ENCODE measurements around the gene PBLD. TPM values are rescaled to one million over a fixed set of nuclear protein-coding genes. Genes with fewer than 3 reads are reported as not detected.

PBLD gene
- polyA plus RNA-seq, 3 donors, result 1.5 to 3.4 (median 2.5) TPM

DNA sequence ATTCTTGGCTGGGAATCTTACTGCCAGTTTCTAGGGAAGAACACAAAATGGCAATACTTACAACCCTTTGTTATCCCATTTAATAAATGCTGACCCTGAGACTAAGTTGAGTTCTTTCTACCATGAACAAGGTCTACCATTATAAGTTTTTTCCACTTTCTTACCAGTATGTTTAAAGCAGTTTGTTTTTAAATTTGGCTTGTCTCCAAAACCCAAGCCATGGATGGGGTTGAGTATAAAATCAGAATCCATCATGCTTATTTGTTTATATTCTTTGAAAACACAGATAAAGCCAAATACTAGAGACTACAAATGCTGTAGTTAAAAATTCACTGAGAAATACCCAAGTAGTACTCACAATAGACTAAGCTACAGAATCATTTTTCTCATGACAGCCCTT is 42.0 kb downstream of the PBLD start:
- H3K4me1 ChIP-seq (ENCODE audit: control insufficient read depth in 1 of 2, insufficient read depth in 2 of 2, low read length in 2 of 2), result no peaks in the 10 kb centered on the region
- no peak overlapping the region for H3K27ac ChIP-seq (ENCODE audit: low read depth in 1 of 2, low read length in 2 of 2)
- no peaks in the 10 kb centered on the region for H3K9me3 Mint-ChIP-seq
- no peaks in the 10 kb centered on the region for H3K36me3 ChIP-seq (replicated peaks in 1 of 2; ENCODE audit: control insufficient read depth in 1 of 2, insufficient read depth in 2 of 2, low read length in 2 of 2)
- no peaks in the 10 kb centered on the region for H3K27me3 ChIP-seq (ENCODE audit: control insufficient read depth in 2 of 2, insufficient read depth in 2 of 2, low read length in 2 of 2)
- no peak overlapping the region for H3K4me3 Mint-ChIP-seq
- intact Hi-C loops (cut with micrococcal nuclease), result no loop called here
- H3K9me3 ChIP-seq (replicated peaks in 1 of 2; ENCODE audit: control insufficient read depth in 1 of 2, insufficient read depth in 1 of 2, low read length in 2 of 2), result no peaks in the 10 kb centered on the region
- H3K79me2 ChIP-seq (ENCODE audit: insufficient read depth, low read length), result no peaks in the 10 kb centered on the region
- H3K9ac ChIP-seq (ENCODE audit: insufficient read depth, low read length, poor library complexity, severe bottlenecking), result no peak overlapping the region
- H3K4me2 ChIP-seq (replicated peaks; ENCODE audit: extremely low read depth, low read length, poor library complexity, severe bottlenecking), result no peak overlapping the region
- H3K27me3 Mint-ChIP-seq (ENCODE audit: low read depth in 3 of 3), result peaks cover 0 to 3% (median 0%) of the 10 kb centered on the region in 3 donors
- no peaks in the 10 kb centered on the region for H3K4me1 Mint-ChIP-seq
- no peak for DNase-seq
- H2AFZ ChIP-seq (ENCODE audit: insufficient read depth, low read depth, low read length, poor library complexity, severe bottlenecking), result no peak overlapping the region
- TF ChIP-seq, protein P1, sequence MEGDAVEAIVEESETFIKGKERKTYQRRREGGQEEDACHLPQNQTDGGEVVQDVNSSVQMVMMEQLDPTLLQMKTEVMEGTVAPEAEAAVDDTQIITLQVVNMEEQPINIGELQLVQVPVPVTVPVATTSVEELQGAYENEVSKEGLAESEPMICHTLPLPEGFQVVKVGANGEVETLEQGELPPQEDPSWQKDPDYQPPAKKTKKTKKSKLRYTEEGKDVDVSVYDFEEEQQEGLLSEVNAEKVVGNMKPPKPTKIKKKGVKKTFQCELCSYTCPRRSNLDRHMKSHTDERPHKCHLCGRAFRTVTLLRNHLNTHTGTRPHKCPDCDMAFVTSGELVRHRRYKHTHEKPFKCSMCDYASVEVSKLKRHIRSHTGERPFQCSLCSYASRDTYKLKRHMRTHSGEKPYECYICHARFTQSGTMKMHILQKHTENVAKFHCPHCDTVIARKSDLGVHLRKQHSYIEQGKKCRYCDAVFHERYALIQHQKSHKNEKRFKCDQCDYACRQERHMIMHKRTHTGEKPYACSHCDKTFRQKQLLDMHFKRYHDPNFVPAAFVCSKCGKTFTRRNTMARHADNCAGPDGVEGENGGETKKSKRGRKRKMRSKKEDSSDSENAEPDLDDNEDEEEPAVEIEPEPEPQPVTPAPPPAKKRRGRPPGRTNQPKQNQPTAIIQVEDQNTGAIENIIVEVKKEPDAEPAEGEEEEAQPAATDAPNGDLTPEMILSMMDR (IDR thresholded peaks at IDR 0.05), result no peak
- H4K20me1 ChIP-seq (ENCODE audit: insufficient read depth, low read length), result no peaks in the 10 kb centered on the region
- no peaks in the 10 kb centered on the region for H3K36me3 Mint-ChIP-seq
- H3K4me3 ChIP-seq (replicated peaks in 1 of 3; ENCODE audit: low read depth in 2 of 3, low read length in 3 of 3), result no peak overlapping the region
- H3K27ac Mint-ChIP-seq, result no peak overlapping the region

DNA sequence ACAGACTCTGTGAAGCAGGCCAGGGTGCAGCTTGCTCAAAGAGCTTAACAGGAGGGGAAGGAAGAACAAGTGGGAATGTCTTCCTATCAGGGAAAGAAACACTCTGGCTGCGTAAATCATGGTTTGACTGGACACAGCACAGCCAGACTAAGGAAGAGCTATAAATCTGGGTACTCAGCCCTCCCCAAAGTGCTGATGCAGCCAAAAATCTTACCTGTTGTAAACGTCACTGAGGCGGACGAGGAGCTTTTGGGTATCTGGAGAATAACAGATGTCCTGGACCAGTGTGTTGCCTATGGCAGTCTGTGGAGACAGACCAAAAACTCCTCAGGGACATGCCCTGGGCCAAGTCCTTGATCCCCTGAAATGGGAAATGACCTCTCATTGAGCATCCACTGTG is 44.0 kb downstream of the PBLD start:
- H3K4me2 ChIP-seq (replicated peaks; ENCODE audit: extremely low read depth, low read length, poor library complexity, severe bottlenecking), result no peak overlapping the region

More for the DNA sequence above, 44.0 kb downstream of the PBLD start:
- Histone ChIP-seq H3K4me1 (ENCODE audit: control insufficient read depth in 1 of 2, insufficient read depth in 2 of 2, low read length in 2 of 2) (no peaks in the 10 kb centered on the region), H4K20me1 (ENCODE audit: insufficient read depth, low read length) (no peaks in the 10 kb centered on the region), H3K4me3 (replicated peaks in 1 of 3; ENCODE audit: low read depth in 2 of 3, low read length in 3 of 3) (no peak overlapping the region), H3K27ac (ENCODE audit: low read depth in 1 of 2, low read length in 2 of 2) (no peak overlapping the region), H3K27me3 (ENCODE audit: control insufficient read depth in 2 of 2, insufficient read depth in 2 of 2, low read length in 2 of 2) (no peaks in the 10 kb centered on the region), H3K79me2 (ENCODE audit: insufficient read depth, low read length) (no peaks in the 10 kb centered on the region), H3K9ac (ENCODE audit: insufficient read depth, low read length, poor library complexity, severe bottlenecking) (no peak overlapping the region), H3K9me3 (replicated peaks in 1 of 2; ENCODE audit: control insufficient read depth in 1 of 2, insufficient read depth in 1 of 2, low read length in 2 of 2) (no peaks in the 10 kb centered on the region), H2AFZ (ENCODE audit: insufficient read depth, low read depth, low read length, poor library complexity, severe bottlenecking) (no peak overlapping the region), H3K36me3 (replicated peaks in 1 of 2; ENCODE audit: control insufficient read depth in 1 of 2, insufficient read depth in 2 of 2, low read length in 2 of 2) (no peaks in the 10 kb centered on the region)
- Mint-ChIP-seq H3K4me3 (no peak overlapping the region), H3K4me1 (no peaks in the 10 kb centered on the region), H3K36me3 (peaks cover 0 to 4% of the 10 kb centered on the region in 2 donors), H3K27ac (peak overlapping the region in 1 of 7 donors; percentile 11), H3K27me3 (ENCODE audit: low read depth in 3 of 3) (peaks cover 0 to 5% (median 0%) of the 10 kb centered on the region in 3 donors), H3K9me3 (peaks cover 0 to 2% (median 0%) of the 10 kb centered on the region in 7 donors)
- DNase-seq, result no peak
- WGBS (ENCODE audit: insufficient coverage), result 100% methylated on average over 4 of the region's 4 CpGs
- TF ChIP-seq, protein P1 (IDR thresholded peaks at IDR 0.05), result no peak
- intact Hi-C loops (cut with micrococcal nuclease), result no loop called here
